Urinary bladder (tissue), 4 donors: ENCODE measurements around the gene NTMT1. TPM values are rescaled to one million over a fixed set of nuclear protein-coding genes. Genes with fewer than 3 reads are reported as not detected.

ENCODE experiments used
- DNase-seq: peaks from one replicate; pipeline ENCODE4 v3.0.0-alpha.2; 2015; ENCODE audit errors: extremely low spot score
- H3K27ac ChIP-seq: one replicate; pipeline ENCODE4 v1.5.1; 2013; ENCODE audit warnings: low read depth, mild to moderate bottlenecking, moderate library complexity
- H3K36me3 ChIP-seq: one replicate; pipeline ENCODE4 v1.6.1; 2013; ENCODE audit warnings: mild to moderate bottlenecking, moderate library complexity; ENCODE audit not compliant: insufficient read depth
- H3K4me1 ChIP-seq: one replicate; pipeline ENCODE4 v1.6.1; 2013; ENCODE audit warnings: mild to moderate bottlenecking, moderate library complexity; ENCODE audit not compliant: insufficient read depth
- H3K4me3 ChIP-seq: one replicate; pipeline ENCODE4 v1.5.1; 2013; ENCODE audit warnings: low read depth, low read length
- WGBS: extraction: QIAGEN DNeasy Blood & Tissue Kit; methylation state at CpG from one replicate; pipeline ENCODE4 v1.1.7; 2013; 5-methylcytosine and 5-hydroxymethylcytosine counted together
- polyA plus RNA-seq: library from polyadenylated mRNA; stranded (reverse); fragments of 200-250 nt; gene quantifications from one replicate; pipeline ENCODE4 v1.2.3, GENCODE V29; 2013
- total RNA-seq: library from RNA; depleted of rRNA; stranded (reverse); fragments of >200 nt; gene quantifications from one replicate; pipeline ENCODE4 v1.2.3, GENCODE V29; 2014
- donor health status: healthy with polysubstance abuse.
- donor health status: healthy.

NTMT1 gene
- total and polyA plus RNA-seq, 2 donors: 12.8 to 46.7 TPM

DNA sequence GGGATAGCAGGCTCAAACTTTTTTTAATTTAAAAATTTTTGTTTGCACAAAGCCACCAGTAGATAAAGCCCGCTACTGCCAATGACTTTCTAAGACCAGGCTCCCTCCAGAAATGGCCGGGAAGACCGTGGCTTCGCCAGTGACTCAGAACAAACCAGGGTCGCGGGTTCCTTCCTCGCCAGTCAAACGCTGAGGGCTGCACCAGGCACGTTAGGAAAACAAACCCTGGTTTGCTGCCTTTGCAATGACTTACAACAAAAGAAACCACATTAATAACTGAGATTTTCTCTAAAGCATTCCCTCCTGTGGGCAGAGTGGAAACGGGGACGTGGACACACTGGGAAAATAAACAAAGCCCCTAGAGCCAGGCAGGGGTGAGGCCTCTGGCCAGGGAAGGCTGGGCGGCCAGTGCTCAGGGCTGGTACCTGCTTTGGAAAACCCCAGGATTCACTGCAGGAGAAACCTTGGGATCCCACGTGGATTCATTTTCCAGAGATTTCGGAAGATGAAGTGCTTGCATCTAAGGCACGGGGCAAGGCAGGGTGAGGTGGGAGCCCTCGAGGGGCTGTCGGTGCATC lies 43.3 kb downstream of the NTMT1 start:
- H3K27ac ChIP-seq: no peak overlapping the region
- H3K4me1 ChIP-seq: peaks cover 2% of the 10 kb centered on the region
- WGBS: 71% methylated on average over 17 of the region's 17 CpGs
- H3K4me3 ChIP-seq: no peak overlapping the region
- H3K36me3 ChIP-seq: no peaks in the 10 kb centered on the region
- DNase-seq: no peak

DNA sequence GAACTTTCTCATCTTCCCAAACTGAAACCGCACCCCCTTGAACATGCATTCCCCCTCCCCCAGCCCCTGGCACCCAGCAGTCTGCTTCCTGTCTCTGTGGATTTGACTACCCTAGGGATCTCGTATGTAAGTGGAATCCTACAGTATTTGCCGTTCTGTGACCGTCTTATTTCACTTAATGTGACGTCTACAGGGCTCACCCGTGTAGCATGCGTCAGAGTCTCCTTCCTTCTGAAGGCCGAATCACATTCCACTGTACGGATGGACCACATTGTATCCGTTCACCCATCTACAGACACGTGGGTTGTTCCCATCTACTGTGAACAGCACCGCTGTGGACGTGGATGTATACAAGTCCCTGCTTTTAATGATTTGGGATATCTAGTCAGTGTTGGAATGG lies 44.0 kb downstream of the NTMT1 start:
- WGBS: 83% methylated on average over 13 of the region's 13 CpGs
- Histone ChIP-seq H3K36me3 (no peaks in the 10 kb centered on the region), H3K4me3 (no peak overlapping the region), H3K27ac (no peak overlapping the region), H3K4me1 (peaks cover 2% of the 10 kb centered on the region)
- DNase-seq: no peak

- WGBS: 81% methylated on average over 9 of the region's 9 CpGs
- Histone ChIP-seq H3K27ac (no peak overlapping the region), H3K4me1 (no peaks in the 10 kb centered on the region), H3K36me3 (no peaks in the 10 kb centered on the region), H3K4me3 (no peak overlapping the region)
- no peak for DNase-seq
Measured at GRCh38 chr9:129671065-129671464, 45.1 kb downstream of the NTMT1 start.

DNA sequence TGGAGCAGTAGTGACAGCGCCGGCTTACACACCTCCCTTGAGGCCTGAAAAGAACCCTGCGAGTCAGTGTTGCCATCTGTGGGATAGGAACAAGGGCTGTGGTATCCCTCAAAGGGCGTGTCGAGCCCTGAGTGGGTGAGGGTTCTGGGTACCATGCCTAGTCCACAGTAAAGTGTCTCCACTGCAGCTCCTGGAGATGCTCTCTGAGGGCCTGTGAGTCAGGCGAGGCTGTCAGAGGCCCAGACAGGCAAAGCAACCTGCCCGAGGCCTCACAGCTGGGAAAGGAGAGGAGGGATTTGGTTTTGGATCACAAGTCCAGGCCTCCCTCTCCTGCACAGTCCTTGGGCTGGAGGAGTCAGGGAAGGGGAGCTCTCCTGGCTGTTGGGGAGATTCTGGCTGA lies 45.6 kb downstream of the NTMT1 start:
- WGBS: 83% methylated on average over 7 of the region's 7 CpGs
- H3K4me3 ChIP-seq: no peak overlapping the region
- H3K36me3 ChIP-seq: no peaks in the 10 kb centered on the region
- no peaks in the 10 kb centered on the region for H3K4me1 ChIP-seq
- DNase-seq: no peak
- no peak overlapping the region for H3K27ac ChIP-seq

DNA sequence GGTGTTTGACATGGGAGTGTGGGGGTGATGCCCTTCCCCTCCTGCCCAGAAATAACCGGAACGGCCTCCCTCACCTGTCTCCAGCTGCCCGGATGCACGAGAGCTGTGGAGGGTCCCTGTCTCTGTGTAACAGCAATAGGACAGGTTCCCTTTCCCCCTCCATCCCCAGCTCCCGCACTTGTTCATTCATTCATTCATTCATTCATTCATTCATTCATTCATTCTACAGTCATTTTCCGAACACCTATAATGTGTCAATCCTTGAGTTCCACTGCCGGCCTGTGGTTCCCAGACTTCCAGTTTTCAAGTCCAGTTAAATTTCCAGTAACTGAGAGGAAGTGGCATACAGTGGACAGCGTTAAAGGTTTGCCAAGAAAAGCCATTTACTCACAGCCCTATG lies 46.7 kb downstream of the NTMT1 start:
- Histone ChIP-seq H3K4me3 (no peak overlapping the region), H3K4me1 (no peaks in the 10 kb centered on the region), H3K36me3 (no peaks in the 10 kb centered on the region), H3K27ac (no peak overlapping the region)
- DNase-seq: no peak
- 84% methylated on average over 8 of the region's 8 CpGs for WGBS

- Histone ChIP-seq H3K4me1 (no peaks in the 10 kb centered on the region), H3K36me3 (no peaks in the 10 kb centered on the region), H3K27ac (no peak overlapping the region), H3K4me3 (no peak overlapping the region)
- no peak for DNase-seq
- WGBS: 73% methylated on average over 12 of the region's 12 CpGs
Measured at GRCh38 chr9:129673602-129674001, 47.6 kb downstream of the NTMT1 start.

- no peaks in the 10 kb centered on the region for H3K4me1 ChIP-seq
- no peaks in the 10 kb centered on the region for H3K36me3 ChIP-seq
- DNase-seq: no peak
- H3K4me3 ChIP-seq: no peak overlapping the region
- H3K27ac ChIP-seq: no peak overlapping the region
- WGBS: 80% methylated on average over 7 of the region's 7 CpGs
Measured at GRCh38 chr9:129674229-129674628, 48.3 kb downstream of the NTMT1 start.

GRCh38 chr9:129675620-129676019 lies 49.7 kb downstream of the NTMT1 start:
- no peak overlapping the region for H3K4me3 ChIP-seq
- no peaks in the 10 kb centered on the region for H3K36me3 ChIP-seq
- H3K27ac ChIP-seq: no peak overlapping the region
- WGBS: 33% methylated on average over 27 of the region's 27 CpGs
- DNase-seq: no peak
- H3K4me1 ChIP-seq: no peaks in the 10 kb centered on the region

DNA sequence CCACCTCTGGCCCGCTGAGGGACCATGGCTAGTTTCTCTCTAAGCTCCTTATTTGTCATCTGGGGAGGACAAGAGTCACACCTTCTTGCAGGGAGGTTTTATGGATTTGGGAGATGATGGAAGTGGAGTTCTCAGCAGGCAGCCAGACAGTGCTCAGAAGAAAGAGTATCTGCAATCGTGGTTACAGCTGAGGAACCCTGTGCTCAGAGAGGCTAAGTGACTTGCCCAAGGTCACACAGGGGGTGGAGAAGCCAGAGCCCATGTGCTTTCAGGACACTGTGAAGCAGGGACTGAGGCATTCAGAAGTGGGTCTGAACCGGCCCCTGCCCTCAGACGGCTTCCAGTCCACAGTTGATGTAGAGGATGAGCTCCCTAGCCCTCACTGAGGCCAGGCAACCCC lies 50.3 kb downstream of the NTMT1 start:
- no peak overlapping the region for H3K27ac ChIP-seq
- H3K36me3 ChIP-seq: no peaks in the 10 kb centered on the region
- 91% methylated on average over 4 of the region's 4 CpGs for WGBS
- H3K4me1 ChIP-seq: no peaks in the 10 kb centered on the region
- no peak for DNase-seq
- H3K4me3 ChIP-seq: no peak overlapping the region

DNA sequence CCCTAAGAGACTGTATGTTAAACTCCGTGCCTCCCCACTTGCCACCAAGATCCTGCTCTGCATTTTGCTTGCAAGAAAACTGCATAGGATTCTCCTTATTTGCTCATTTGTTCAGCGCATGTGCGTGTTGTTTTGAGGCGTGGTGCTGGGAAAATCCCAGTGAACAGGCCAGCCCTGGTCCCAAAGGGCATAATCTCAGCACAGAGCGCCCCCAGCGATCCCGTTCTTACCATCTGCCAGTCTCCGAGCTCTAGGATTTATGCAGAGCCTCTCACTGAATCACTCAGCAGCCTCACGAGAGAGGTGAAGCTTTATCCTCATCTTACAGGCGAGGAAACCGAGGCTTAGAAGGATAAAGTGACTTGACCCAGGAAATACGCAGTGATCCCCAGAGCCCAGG lies 51.0 kb downstream of the NTMT1 start:
- Histone ChIP-seq H3K4me1 (no peaks in the 10 kb centered on the region), H3K4me3 (no peak overlapping the region), H3K36me3 (no peaks in the 10 kb centered on the region), H3K27ac (peak overlapping the region; percentile 38)
- WGBS: 77% methylated on average over 12 of the region's 12 CpGs
- DNase-seq: no peak

DNA sequence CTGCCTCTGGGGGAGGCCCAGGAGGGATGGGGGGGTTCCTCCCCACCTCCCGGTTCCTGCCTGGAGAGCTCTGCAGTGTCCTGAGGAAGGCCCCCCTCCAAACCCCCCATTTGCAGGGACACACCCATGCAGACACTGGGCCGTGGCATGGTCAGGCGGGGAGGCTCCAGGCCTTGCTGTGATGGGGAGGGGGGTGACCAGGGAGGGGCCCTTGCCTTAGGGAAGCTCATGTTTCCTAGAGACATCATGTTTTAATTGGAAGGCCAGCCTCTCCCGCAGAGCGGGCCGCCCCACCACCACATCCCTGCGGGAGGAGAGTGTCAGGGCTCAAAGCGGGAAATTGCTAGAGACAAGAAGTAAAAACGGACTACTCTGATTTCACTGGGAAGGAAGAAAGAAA lies 51.5 kb downstream of the NTMT1 start:
- H3K4me3 ChIP-seq: no peak overlapping the region
- 59% methylated on average over 9 of the region's 9 CpGs for WGBS

GRCh38 chr9:129678844-129679243 lies 52.9 kb downstream of the NTMT1 start:
- WGBS: 86% methylated on average over 9 of the region's 9 CpGs
- Histone ChIP-seq H3K27ac (no peak overlapping the region), H3K4me3 (no peak overlapping the region), H3K36me3 (no peaks in the 10 kb centered on the region), H3K4me1 (no peaks in the 10 kb centered on the region)
- no peak for DNase-seq

More for the DNA sequence above, 51.5 kb downstream of the NTMT1 start:
- Histone ChIP-seq H3K27ac (peak overlapping the region; percentile 38), H3K4me1 (no peaks in the 10 kb centered on the region), H3K36me3 (no peaks in the 10 kb centered on the region)
- no peak for DNase-seq

DNA sequence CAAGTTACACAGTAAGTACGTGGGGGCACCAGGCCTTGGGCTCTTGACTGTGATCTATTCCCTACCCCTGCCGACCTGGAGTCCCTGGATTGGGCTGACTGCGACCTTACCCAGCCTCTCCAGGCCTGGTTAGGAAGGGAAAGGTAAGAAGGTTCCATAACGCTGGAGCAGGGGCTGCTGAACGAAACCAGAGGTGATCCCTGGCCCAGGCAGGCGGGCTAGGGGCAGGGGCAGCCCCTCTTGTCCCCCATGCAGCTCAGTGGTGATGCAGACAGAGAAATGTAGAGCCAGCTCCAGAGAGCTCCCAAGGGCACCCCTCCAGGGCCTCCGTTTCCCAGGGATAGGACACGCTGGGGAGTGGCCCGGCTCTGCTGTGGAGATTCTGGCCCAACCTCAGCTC lies 53.6 kb downstream of the NTMT1 start:
- H3K36me3 ChIP-seq: no peaks in the 10 kb centered on the region
- DNase-seq: no peak
- H3K27ac ChIP-seq: no peak overlapping the region
- 82% methylated on average over 9 of the region's 9 CpGs for WGBS
- no peak overlapping the region for H3K4me3 ChIP-seq
- no peaks in the 10 kb centered on the region for H3K4me1 ChIP-seq

DNA sequence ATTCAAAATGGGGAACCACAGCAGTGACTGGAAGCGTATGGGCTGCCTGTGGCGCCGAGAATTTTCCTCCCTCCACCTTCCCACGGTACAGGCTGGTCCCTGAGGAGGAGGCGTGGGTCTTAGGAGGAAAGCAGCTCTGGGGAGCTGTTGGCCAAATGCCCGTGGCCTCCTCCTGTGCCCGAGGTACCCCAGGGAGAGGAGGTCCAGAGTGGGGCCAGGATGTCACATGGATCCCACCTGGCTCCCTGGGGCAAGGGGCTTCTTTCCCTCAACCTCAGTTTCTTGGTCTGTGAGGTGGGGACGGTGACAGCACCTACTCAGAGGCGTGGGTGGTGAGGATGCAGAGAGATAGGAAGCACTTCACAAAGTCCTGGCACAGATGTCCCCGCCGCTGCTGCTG lies 56.0 kb downstream of the NTMT1 start:
- H3K36me3 ChIP-seq: no peaks in the 10 kb centered on the region
- no peak for DNase-seq
- WGBS: 81% methylated on average over 11 of the region's 11 CpGs
- no peak overlapping the region for H3K4me3 ChIP-seq
- H3K4me1 ChIP-seq: no peaks in the 10 kb centered on the region
- H3K27ac ChIP-seq: no peak overlapping the region

- Histone ChIP-seq H3K36me3 (no peaks in the 10 kb centered on the region), H3K27ac (no peak overlapping the region), H3K4me1 (no peaks in the 10 kb centered on the region), H3K4me3 (no peak overlapping the region)
- WGBS: 77% methylated on average over 7 of the region's 7 CpGs
- no peak for DNase-seq
Measured at GRCh38 chr9:129682381-129682780, 56.4 kb downstream of the NTMT1 start.
